BJ (cell line): ENCODE data around the gene SBK2. TPM values are rescaled to one million over a fixed set of nuclear protein-coding genes. Genes with fewer than 3 reads are reported as not detected.
A peak's percentile ranks its signal among the peaks of the same experiment; 100 is the strongest.

Source experiments
- CTCF ChIA-PET: fragments of 350-600 bp; formaldehyde crosslinking; extraction: SDS; loops from one replicate; lab custom pipeline; 2021; ENCODE audit warnings: antibody characterized with exemption, inconsistent platforms; lab: Yijun Ruan, JAX
- POLR2A ChIA-PET: fragments of 300-600 bp; sonication (Branson Sonifier 250); formaldehyde crosslinking; extraction: SDS; loops from one replicate; lab custom pipeline; 2021; ENCODE audit warnings: antibody characterized with exemption; lab: Charles Lee
- DNase-seq: peaks from one replicate; pipeline ENCODE4 v3.0.0-alpha.2; 2011; ENCODE audit warnings: low read depth
- H3K27me3 ChIP-seq: 2 replicates; pipeline ENCODE4 v1.6.0; 2011; ENCODE audit warnings: low read length; ENCODE audit not compliant: control insufficient read depth, insufficient read depth
- H3K36me3 ChIP-seq: 2 replicates; pipeline ENCODE4 v1.5.1; 2011; ENCODE audit warnings: low read length; ENCODE audit not compliant: control insufficient read depth, insufficient read depth
- H3K4me3 ChIP-seq: 2 replicates; pipeline ENCODE4 v1.5.1; 2011; ENCODE audit warnings: low read depth, mild to moderate bottlenecking, control low read depth, low read length
- CTCF ChIP-seq: IDR thresholded peaks from 2 replicates; pipeline ENCODE4 v1.5.1; 2011; ENCODE audit warnings: low read depth, mild to moderate bottlenecking, control low read depth, inconsistent platforms, low read length, moderate library complexity; ENCODE audit not compliant: insufficient read depth
- polyA plus RNA-seq: library from polyadenylated mRNA; depleted of rRNA; stranded (reverse); fragments of >200 nt; gene quantifications from 2 replicates; pipeline ENCODE4 v1.2.3, GENCODE V29; 2011

SBK2 gene
- polyA plus RNA-seq, 1 experiment, result not detected

- no peak for DNase-seq
- Histone ChIP-seq H3K36me3 (peaks cover 17% of the 10 kb centered on the region), H3K4me3 (no peak overlapping the region), H3K27me3 (no peaks in the 10 kb centered on the region)
- POLR2A ChIA-PET, result no interaction called here
- TF ChIP-seq CTCF, result no peak
- CTCF ChIA-PET, result interaction anchor here (1.1 to 10.9 kb wide), 4 partner anchors 8 to 36 kb away, joined by 4 to 106 read pairs (median 26); no protein-coding TSS in a partner anchor
Measured at GRCh38 chr19:55495646-55496349, 41.1 kb downstream of the SBK2 start.

- no peak for DNase-seq
- peak overlapping the region; percentile 39 for H3K4me3 ChIP-seq
- POLR2A ChIA-PET, result no interaction called here
- H3K36me3 ChIP-seq, result peaks cover 10% of the 10 kb centered on the region
- CTCF ChIA-PET, result interaction anchor here (0.6 to 10.9 kb wide), 7 partner anchors 10 to 451 kb away, joined by 3 to 106 read pairs (median 5); no protein-coding TSS in a partner anchor
- no peak for TF ChIP-seq CTCF
- H3K27me3 ChIP-seq, result no peaks in the 10 kb centered on the region
Measured at GRCh38 chr19:55494172-55494761, 42.7 kb downstream of the SBK2 start.

- DNase-seq, result no peak
- H3K27me3 ChIP-seq, result no peaks in the 10 kb centered on the region
- peak overlapping the region; percentile 39 for H3K4me3 ChIP-seq
- CTCF ChIA-PET, result interaction anchor here (1.3 to 10.9 kb wide), 4 partner anchors 10 to 352 kb away, joined by 4 to 106 read pairs (median 25); no protein-coding TSS in a partner anchor
- H3K36me3 ChIP-seq, result peaks cover 8% of the 10 kb centered on the region
- POLR2A ChIA-PET, result interaction anchor here (0.6 kb wide), 1 partner anchor 353 kb away, joined by 10 read pairs; no protein-coding TSS in a partner anchor
- no peak for TF ChIP-seq CTCF
Measured at GRCh38 chr19:55493645-55494171, 43.2 kb downstream of the SBK2 start.

GRCh38 chr19:55493052-55493644 lies 43.8 kb downstream of the SBK2 start:
- ChIA-PET POLR2A (interaction anchor here (0.6 to 0.7 kb wide), 2 partner anchors 11 to 352 kb away, joined by 10 to 11 read pairs; no protein-coding TSS in a partner anchor), CTCF (interaction anchor here (1.3 to 10.9 kb wide), 5 partner anchors 11 to 352 kb away, joined by 4 to 106 read pairs (median 5); partner anchors contain the start of gene ZNF628)
- TF ChIP-seq CTCF, result no peak
- H3K4me3 ChIP-seq, result peak overlapping the region; percentile 39
- peaks cover 6% of the 10 kb centered on the region for H3K36me3 ChIP-seq
- H3K27me3 ChIP-seq, result no peaks in the 10 kb centered on the region
- DNase-seq, result no peak
